ENCODE data around the gene PMFBP1. TPM values are rescaled to one million over a fixed set of nuclear protein-coding genes. Genes with fewer than 3 reads are reported as not detected.

Gene PMFBP1
- polyA plus RNA-seq, 1 donor (not counting 4 experiments of a cell fraction or from before 2014, with no cell fraction given), result 0.92 TPM

- DNase-seq (ENCODE audit: low read depth, low spot score) (no peak), FAIRE-seq (no peak)
- H3K9me3 ChIP-seq (ENCODE audit: control insufficient read depth, low read depth, low read length), result no peaks in the 10 kb centered on the region
- no peaks in the 10 kb centered on the region for H3K79me2 ChIP-seq (ENCODE audit: control insufficient read depth, insufficient read depth, low read length)
- no peak overlapping the region for H3K9ac ChIP-seq (ENCODE audit: control insufficient read depth, extremely low read depth, insufficient read depth, low read length)
- H3K36me3 ChIP-seq (ENCODE audit: control insufficient read depth in 2 of 2, extremely low read depth in 1 of 2, insufficient read depth in 2 of 2, low read length in 2 of 2), result no peaks in the 10 kb centered on the region
- H4K20me1 ChIP-seq (ENCODE audit: control insufficient read depth, extremely low read depth, insufficient read depth, low read length), result no peaks in the 10 kb centered on the region
- no peak overlapping the region for H3K4me3 ChIP-seq (ENCODE audit: control insufficient read depth in 2 of 3, extremely low read depth in 1 of 3, insufficient read depth in 2 of 3, low read depth in 1 of 3, low read length in 3 of 3)
- no peaks in the 10 kb centered on the region for H3K27me3 ChIP-seq (ENCODE audit: control insufficient read depth, extremely low read depth, insufficient read depth, low read length)
- TF ChIP-seq EZH2 (IDR thresholded peaks at IDR 0.05; ENCODE audit: low read length) (no peak), CTCF (optimal IDR thresholded peaks at IDR 0.05 in 1 of 3, IDR thresholded peaks at IDR 0.05 in 1 of 3, conservative IDR thresholded peaks at IDR 0.05 in 1 of 3; ENCODE audit: extremely low read depth in 1 of 3, insufficient read depth in 2 of 3, low read length in 3 of 3) (no peak)
- dilution Hi-C loops (cut with MboI; ENCODE audit: extremely low pct_ligation_motif_present, low sequenced_read_pairs), result no loop called here
- no peaks in the 10 kb centered on the region for H3K9me1 ChIP-seq (ENCODE audit: control insufficient read depth, extremely low read depth, insufficient read depth, low read length)
- H3K27ac ChIP-seq (ENCODE audit: control insufficient read depth, insufficient read depth, low read length), result no peak overlapping the region
- no peaks in the 10 kb centered on the region for H3K4me1 ChIP-seq (ENCODE audit: control insufficient read depth, extremely low read depth, insufficient read depth, low read length)
- no peak overlapping the region for H3K4me2 ChIP-seq (ENCODE audit: control insufficient read depth, extremely low read depth, insufficient read depth, low read depth, low read length)
- no peak overlapping the region for H2AFZ ChIP-seq (ENCODE audit: control insufficient read depth, low read length)
These were observed 12.2 kb downstream of the PMFBP1 start for GRCh38 chr16:72159801-72160200.

- H3K27me3 ChIP-seq (ENCODE audit: control insufficient read depth, extremely low read depth, insufficient read depth, low read length), result no peaks in the 10 kb centered on the region
- no peak for TF ChIP-seq CTCF (optimal IDR thresholded peaks at IDR 0.05 in 1 of 3, IDR thresholded peaks at IDR 0.05 in 1 of 3, conservative IDR thresholded peaks at IDR 0.05 in 1 of 3; ENCODE audit: extremely low read depth in 1 of 3, insufficient read depth in 2 of 3, low read length in 3 of 3)
- TF ChIP-seq EZH2 (IDR thresholded peaks at IDR 0.05; ENCODE audit: low read length), result no peak
- no peak for DNase-seq (ENCODE audit: low read depth, low spot score)
- no peaks in the 10 kb centered on the region for H3K36me3 ChIP-seq (ENCODE audit: control insufficient read depth in 2 of 2, extremely low read depth in 1 of 2, insufficient read depth in 2 of 2, low read length in 2 of 2)
- no peaks in the 10 kb centered on the region for H3K9me3 ChIP-seq (ENCODE audit: control insufficient read depth, low read depth, low read length)
- no peaks in the 10 kb centered on the region for H3K9me1 ChIP-seq (ENCODE audit: control insufficient read depth, extremely low read depth, insufficient read depth, low read length)
- H3K4me1 ChIP-seq (ENCODE audit: control insufficient read depth, extremely low read depth, insufficient read depth, low read length), result no peaks in the 10 kb centered on the region
- no peak for FAIRE-seq
- no peak overlapping the region for H2AFZ ChIP-seq (ENCODE audit: control insufficient read depth, low read length)
- H3K79me2 ChIP-seq (ENCODE audit: control insufficient read depth, insufficient read depth, low read length), result no peaks in the 10 kb centered on the region
- dilution Hi-C loops (cut with MboI; ENCODE audit: extremely low pct_ligation_motif_present, low sequenced_read_pairs), result no loop called here
- no peak overlapping the region for H3K4me3 ChIP-seq (ENCODE audit: control insufficient read depth in 2 of 3, extremely low read depth in 1 of 3, insufficient read depth in 2 of 3, low read depth in 1 of 3, low read length in 3 of 3)
- no peak overlapping the region for H3K4me2 ChIP-seq (ENCODE audit: control insufficient read depth, extremely low read depth, insufficient read depth, low read depth, low read length)
- H3K27ac ChIP-seq (ENCODE audit: control insufficient read depth, insufficient read depth, low read length), result no peak overlapping the region
- H4K20me1 ChIP-seq (ENCODE audit: control insufficient read depth, extremely low read depth, insufficient read depth, low read length), result no peaks in the 10 kb centered on the region
- no peak overlapping the region for H3K9ac ChIP-seq (ENCODE audit: control insufficient read depth, extremely low read depth, insufficient read depth, low read length)
These were observed 12.6 kb downstream of the PMFBP1 start for GRCh38 chr16:72159386-72159785.

All from keratinocyte (primary cell).